Activated CD8-positive, alpha-beta memory T cell treated with anti-CD3 and anti-CD28 coated beads for 1 hour (primary cell): ENCODE measurements around the gene BDH2.

Experiments
- DNase-seq, 2 donors: peaks; one replicate each; pipeline ENCODE4 v3.0.0-alpha.2; 2020; ENCODE audit warnings: low read depth in 1 of 2; ENCODE audit errors: extremely low read depth in 1 of 2

The BDH2 gene

DNA sequence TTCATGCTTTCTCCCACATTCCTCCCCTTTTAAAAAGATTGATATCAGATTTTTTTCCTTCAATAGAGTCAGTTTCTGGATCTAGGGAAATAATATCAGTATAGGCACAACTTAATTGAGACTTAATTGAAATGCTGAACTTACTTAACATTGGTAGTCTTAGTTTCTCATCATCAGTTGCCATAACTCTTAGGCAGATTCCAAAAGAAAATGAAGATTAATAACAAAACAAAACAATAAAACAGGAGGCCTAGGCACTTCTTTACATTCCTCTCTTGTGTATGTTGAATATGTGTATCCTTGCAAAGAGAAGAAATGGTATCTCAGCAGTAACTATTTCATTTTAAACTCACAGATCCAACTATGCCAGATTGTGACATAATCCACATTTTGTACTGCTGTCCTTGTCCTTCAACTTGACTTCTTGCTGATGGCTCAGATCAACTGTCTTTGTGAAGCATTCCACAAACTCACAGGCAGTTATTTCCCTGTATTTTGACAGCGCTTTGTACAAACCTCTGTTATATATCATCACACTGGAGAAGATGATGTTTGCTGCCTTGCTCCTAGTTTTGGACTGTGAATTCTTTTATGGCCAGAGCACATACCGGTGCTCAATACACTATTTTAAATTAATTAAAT lies 14.0 kb downstream of the BDH2 start:
- DNase-seq: no peak

DNA sequence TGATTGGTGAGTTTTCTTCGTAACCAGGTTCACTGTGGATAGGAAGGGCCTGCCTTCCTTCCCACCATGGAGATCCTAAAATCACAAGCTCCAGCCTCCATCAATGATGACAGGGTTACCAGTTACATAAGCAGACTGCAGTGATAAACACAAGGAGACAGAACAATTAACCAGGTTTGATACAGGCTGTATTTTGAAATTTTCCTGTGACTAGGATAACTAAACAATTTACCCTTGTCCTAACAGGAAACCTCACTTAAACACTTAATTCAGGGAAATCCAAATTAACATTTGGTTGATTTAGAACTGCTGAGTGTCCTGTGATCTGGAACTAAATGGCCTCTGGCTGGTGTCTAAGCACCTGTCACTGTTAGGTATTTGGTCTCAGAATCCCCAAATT lies 20.0 kb downstream of the BDH2 start:
- DNase-seq: no peak

DNA sequence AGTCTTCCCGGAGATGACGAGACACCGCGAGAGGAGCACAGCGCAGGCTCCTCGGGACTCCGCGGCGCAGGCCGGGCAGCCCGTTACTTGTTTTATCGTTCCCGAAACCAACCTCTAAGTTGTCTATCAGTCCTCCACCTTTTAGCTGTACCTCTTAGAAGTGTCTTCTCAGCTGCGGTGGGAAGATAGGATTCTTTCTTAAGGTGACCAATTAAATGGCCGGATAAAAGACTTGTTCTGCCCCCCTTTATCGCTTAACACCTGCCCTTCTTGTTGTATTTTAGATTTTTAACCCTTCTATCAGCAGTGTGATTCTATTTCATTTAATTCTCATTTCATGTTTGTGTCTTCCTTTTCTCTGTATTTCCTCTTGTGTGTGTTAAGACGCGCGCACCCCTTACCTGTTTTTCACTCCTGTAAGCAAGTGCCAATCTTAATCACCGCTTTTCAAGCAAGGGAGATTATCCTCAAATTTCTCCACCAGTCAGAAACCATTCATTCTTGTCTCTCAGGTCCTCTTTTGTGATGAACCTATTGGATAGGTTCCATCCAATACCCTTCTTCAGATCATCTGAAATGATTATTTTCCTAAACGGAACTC lies 22.8 kb downstream of the BDH2 start, which contains the start of gene SLC9B2:
SLC9B2 (minus strand) TSS at position 15 of the 601 bp plus-strand sequence. CDS start 9,211 bp downstream, outside the sequence.
- DNase-seq: no peak

DNA sequence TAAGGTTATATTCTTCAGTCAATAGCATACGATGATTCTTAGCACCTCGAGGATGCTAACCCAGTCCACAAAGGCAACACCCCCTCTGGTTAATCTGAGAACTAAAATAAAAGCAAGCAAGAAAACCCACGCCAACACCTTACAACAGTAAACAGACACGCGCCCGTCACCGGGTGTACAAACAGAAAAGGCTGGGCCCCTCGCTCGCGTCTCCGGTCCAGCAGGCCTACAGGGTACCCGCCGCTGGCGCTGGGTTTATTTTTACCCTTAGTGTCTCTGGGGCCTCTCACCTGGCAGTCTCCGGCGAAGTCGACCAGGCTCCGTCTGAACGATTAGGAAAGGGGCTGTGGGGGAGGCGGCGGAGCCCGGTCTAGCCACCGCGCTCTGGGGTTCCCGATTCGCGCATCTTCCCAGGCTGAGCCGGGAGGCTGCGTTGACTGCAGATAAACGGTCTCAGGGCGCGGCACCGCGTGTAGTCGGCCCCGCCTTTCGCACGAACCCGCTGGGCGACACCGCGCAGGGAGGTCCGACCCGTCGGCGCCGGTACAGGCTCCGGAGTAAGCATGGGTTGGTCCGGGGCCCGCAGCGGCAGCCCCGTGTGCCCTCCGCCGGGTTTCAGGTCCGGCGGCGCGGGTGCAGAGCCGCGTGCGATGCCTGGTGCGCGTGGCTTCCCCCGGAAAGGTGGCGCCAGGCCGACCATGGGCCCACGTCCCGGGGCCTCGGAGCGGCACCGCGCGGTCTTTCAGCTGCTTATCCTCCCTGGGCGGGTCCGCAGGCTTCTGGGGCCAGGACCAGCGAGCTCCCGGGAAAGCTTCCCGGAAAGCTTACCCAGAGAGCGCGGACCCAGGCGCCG lies 23.5 kb downstream of the BDH2 start:
- peak; percentile 33 to 43 for DNase-seq

DNA sequence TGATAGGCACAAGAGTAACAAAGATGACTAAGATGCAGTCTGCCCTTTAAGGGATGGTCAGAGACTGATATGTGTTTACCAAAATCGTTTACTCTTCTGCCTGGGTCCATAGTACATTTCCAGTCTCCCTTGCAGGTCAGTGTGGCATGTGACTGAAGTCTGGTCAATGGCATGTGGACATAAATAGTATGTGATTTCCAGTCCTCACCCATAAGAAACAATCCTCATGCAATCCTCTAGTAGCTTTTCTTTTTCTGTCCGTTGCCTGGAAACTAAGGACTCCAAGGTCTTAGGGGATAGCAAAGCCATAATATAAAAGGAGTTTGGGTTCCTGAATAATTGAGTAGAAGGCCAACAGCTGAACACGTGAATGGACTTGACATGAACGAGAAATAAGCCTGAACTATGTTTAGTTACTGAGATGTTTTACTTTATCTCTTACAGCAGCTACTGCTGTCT lies 24.2 kb downstream of the BDH2 start:
- DNase-seq: no peak

DNA sequence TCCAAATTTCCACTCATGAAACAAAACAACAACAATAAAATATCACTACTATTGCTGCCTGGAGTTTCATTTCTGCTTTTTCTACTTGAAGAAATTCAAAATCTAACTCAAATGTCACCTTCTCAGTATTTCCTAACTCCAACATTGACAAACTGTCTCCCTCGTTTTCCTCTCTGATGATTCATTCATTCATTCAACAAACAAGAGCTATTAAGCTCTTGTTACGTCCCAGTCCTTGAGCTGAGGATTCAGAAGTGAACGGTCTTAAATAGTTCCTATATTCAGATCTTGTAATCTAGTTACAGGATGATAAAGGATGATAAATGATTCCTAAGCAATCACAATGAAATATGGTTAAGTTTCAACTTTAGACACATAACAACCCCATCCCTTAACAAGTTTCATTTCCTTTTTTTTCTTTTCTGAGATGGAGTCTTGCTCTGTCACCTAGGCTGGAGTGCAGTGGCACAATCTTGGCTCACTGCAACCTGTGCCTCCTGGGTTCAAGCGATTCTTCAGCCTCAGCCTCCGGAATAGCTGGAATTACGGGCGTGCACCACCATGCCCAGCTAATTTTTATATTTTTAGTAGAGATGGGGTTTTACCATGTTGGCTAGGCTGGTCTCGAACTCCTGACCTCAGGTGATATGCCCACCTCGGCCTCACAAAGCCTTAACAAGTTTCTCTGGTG lies 24.7 kb downstream of the BDH2 start:
- no peak for DNase-seq

DNA sequence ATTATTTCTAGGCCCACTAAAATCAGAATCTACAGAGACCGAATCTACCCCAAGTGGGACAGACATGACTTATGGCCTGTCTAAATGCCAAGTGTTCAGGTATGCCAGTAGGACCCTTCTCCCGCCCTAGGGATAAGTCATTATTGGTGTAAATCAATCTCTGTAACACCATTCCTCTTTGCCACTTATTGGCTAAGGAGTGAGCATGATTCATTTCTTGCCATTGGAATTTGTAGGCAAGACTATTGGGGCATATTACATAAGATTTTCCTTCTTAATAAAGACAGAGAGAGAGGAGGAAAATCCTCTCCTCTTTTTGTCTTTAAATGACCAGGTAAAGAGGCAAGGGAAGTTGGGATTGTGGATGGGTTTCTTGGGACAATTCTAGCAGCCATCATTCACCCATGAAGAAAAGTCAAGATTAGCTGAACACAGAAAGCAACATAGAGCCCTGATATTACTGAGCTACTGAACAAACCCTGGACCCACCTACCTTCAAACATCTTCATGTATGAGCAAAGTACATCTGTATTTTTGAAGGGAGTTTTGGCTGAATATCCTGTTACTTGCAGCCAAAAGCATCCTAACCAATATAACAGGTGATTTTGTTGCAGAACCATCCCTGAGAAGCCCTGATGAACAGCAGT lies 25.7 kb downstream of the BDH2 start:
- DNase-seq: no peak

DNA sequence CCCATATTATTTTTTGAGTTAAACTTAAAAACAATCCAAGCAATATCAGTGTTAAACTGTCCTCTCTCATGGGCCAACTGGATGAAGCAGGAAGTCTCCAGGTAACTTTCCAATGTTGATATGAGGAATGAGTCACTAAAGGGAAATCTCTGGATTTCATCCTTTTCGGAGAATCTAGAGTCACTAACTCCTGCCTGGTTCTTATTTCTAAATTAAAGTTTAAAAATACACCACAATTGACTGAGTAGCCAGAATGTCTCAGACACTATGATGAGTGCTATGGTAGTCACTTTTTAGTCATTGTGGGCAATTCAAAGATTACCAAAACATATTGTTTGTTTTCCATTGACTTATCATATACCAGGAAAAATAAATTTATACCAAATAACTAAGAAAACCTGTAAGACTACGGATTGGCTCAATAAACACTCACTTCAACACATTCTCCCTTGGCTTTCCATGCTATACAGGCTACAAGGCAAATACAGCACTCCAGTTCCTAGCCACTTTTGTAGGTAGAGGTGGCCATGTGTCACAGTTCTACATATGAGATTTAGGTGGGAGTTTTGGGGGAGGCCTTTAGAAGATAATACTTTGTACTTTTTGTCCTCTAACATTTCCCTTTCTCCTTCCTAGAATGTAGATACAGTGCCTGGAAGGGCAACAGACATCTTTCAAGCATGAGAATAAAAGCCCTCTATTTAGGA lies 31.6 kb downstream of the BDH2 start:
- no peak for DNase-seq

DNA sequence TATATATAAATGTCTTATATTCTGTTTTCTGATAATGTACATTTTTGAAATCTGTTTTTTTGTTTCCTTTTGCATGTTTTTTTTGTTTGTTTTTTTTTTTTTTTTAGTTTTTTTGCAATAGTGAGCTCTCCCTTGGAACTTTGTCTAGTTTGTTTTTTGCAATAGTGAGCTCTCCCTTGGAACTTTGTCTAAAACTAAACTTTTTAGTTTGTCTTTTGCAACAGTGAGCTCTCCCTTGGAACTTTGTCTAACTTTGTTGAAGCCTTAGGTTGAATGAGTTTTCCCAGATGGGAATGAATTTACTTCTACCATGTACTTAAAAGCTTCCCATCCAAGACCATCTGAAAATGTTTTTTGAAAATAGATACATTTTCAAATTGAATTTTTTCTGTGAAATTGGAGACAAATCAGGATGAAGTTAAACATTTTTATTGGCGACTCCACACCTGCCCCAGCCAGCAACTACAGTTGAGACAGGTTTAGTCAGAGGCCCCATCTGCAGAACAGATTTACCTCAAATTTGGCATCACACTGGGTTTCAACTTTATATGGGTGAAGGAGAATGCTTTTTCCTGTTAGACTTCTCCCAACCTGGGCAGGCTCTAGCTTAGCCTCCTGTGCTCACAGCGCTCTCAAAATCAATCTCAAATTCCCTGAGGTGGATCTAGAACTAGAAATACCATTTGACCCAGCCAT lies 39.0 kb downstream of the BDH2 start:
- DNase-seq: no peak

DNA sequence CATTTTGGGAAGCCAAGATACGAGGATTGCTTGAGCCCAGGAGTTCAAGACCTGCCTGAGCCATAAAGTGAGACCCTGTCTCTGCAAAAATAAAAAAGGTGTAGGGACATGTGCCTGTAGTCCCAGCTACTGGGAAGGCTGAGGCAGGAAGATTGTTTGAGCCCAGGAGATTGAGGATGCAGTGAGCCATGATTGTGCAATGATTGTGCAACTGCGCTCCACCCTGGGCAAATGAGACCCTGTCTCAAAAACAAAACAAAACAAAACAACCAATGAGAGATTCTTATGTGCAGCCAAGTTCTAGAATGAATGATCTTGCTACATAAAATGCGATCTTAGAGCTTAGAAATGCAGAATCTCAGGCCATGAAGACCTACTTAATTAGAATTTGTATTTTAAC lies 45.6 kb downstream of the BDH2 start:
- DNase-seq: no peak

DNA sequence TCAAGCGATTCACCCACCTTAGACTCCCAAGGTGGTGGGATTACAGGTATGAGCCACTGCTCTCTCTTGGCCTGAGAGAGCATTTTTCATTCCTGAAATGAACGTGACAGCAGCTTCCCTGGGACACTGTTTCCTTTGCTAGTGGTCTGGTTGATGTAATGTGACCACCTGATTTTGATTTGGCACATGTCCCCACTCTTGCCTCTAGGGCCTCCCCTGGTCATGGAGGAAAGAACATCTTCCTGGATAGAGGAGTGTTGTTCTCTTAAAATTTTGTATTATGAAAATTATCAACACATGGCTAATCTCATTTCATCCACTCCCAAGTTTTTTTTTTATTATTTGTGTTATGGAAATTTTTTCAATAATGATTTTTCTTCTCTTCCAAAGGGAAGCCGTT lies 46.9 kb downstream of the BDH2 start:
- DNase-seq: no peak

DNA sequence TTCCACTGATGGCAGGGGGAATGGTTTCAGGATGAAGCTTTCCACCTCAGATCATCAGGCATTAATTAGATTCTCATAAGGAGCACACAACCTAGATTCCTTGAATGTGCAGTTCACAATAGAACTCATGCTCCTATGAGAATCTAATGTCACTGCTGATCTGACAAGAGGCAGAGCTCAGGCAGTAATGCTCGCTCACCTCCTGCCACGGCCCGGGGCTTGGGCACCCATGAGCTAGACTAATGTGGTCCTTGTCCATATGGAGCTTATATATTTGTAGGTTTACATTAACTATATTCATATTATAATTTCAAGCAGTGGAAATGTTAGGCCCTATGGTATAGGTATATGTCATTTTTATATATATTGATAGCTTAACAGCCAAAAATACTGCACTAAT lies 47.5 kb downstream of the BDH2 start:
- no peak for DNase-seq

DNA sequence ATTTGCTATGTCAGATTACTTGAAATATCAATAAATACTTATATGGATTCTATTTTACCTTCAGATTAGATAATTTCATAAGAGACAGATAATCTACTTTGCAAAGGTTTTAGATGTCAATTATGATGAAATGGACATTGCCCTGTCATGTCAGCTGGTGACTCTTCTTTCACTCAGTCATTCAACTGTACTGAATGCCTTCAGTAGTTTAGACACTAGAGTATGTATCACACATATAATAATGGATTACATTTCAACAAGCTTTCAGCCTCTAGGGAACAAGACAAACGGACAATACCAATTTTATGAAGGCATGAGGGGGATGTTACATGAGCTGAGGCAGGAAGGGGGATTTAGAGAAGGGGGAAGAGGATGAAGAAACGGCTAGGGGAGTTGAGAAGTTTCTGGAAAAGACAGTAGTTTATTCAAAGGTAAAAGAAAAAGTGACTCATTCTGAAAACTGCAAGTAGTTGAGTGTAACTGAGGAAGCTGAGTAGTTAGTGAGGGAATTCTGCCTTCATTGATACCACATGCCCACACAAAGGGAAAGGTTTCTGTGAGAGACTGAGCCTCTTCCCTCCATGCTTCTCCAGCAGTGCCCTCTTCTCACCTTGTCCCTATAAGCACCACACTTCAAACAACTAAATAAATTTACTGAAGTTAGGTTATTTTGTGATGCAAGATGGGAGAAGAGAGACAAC lies 48.7 kb downstream of the BDH2 start:
- no peak for DNase-seq

DNA sequence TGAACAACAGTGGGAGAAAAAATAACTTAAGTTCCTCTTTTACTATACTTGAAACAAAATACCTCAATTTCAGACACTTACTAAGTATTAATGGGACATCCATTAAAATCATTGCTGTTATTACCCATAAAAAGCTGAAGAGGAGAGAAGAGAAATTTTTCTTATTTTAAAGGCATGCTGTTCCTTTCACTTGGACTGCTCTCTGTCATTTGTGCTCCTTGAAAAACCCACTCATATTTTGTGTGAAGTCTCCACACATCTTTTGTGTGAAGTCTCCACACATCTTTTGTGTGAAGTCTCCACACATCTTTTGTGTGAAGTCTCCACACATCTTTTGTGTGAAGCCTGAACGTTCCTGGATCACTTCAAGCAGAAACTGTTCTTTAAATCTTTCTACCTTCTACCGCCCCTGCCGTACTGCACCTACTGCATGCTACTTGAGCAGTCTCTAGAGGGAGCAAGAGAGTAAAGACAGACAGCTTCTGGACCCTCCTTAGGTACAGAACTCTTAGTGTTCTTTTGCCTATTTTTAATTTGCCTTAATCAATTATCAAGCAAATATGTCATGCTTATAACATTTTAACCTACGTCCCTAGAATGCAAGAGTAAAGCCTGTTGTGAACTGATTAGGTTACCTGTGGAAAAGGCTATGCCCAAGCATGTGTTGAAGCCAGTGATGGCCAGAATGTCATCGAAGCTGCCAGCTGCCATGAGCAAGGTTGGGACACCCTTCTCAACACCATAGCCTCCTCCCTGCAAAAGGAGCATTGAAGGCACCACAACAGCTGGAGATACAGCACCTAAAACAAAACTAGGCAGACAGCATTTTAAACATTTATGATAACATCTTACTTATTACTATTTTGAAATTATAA lies 53.0 kb downstream of the BDH2 start:
- no peak for DNase-seq

DNA sequence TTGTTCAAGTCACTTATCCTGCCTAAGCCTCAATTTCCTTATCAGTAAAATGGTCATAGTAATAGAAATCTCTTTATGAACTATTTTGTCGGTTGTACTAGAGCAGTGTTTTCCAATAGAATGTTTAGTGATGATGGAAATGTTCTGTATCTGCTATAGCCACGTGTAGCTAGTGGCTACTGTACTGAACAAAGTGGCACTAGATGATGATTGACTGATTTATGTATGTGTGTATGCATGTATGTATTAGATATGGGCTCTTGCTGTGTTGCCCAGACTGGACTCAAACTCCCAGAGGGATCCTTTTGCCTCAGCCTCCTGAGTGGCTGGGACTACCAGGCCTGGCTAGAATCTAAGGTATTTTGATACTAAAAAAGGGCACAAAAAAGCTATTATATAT lies 55.5 kb downstream of the BDH2 start:
- no peak for DNase-seq

DNA sequence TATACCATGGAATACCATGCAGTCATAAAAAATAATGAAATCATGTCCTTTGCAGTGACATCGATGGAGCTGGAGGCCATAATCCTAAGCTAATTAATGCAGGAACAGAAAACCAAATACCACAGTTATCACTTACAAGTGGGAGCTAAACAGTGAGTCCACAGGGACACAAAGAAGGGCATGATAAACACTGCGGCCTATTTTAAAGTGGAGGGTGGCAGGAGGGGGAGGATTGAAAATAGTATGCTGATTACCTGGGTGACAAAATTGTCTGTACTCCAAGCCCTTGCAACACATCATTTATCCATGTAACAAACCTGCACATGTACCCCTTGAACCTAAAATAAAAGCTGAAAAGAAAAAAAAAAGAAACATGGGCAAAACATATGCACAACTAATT lies 63.5 kb downstream of the BDH2 start:
- DNase-seq: no peak

DNA sequence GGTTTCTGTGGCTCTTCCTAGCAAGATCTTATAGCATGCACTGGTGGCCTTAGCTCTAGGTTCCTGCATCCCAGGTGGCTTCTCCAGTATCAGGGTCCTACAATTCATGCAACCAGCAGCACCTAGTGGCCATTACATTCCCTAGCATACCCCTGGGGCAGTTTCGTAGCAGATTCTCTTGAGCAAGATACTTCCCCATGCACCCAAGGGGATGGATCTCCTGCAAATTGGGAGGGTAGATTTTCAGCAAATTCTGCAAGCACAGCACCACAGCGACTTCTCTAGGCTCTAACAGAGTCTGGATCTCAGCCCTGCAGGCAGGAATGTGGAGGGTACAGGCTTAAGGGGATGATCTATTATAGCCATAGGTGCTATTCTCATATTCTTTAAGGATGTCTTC lies 67.1 kb downstream of the BDH2 start:
- no peak for DNase-seq

DNA sequence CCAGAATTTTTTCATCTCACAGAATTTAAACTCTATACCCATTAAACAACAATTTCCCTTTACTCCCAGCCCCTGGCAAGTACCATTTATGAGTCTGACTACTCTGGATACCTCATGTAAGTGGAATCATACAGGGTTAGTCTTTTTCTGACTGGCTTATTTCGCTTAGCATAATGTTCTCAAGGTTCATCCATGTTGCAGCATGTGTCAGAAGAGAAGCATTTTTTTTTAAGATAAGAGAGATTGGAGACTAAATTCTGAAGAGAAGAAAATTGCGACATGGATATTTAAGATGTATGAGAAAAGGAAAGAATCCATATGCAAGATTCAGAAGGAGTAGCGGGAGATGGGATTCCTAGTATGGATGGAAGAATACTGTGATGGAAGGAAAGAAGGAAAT lies 68.8 kb downstream of the BDH2 start:
- DNase-seq: no peak
